MG63 (cell line): ENCODE data around the gene TAS2R60. TPM values are rescaled to one million over a fixed set of nuclear protein-coding genes. Genes with fewer than 3 reads are reported as not detected.
A peak's percentile ranks its signal among the peaks of the same experiment; 100 is the strongest.
"Not testable (repeated sequence)": the region's sequence is repeated elsewhere in the genome, so short reads cannot be mapped to it uniquely, and the experiment has no call there.

Experiments used
- DNase-seq: peaks from one replicate; pipeline ENCODE4 v3.0.0-alpha.2; 2020
- H3K27me3 ChIP-seq: fragments of 250-450 bp; sonication (Bioruptor Pico); 2 replicates; pipeline ENCODE4 v1.5.1; 2020; ENCODE audit warnings: mild to moderate bottlenecking, moderate library complexity
- H3K36me3 ChIP-seq: fragments of 250-450 bp; sonication (Bioruptor Pico); 2 replicates; pipeline ENCODE4 v1.5.1; 2020; ENCODE audit warnings: mild to moderate bottlenecking, moderate library complexity
- H3K4me3 ChIP-seq: fragments of 250-450 bp; sonication (Bioruptor Pico); 2 replicates; pipeline ENCODE4 v1.5.1; 2020; ENCODE audit warnings: mild to moderate bottlenecking, moderate library complexity
- H3K9me3 ChIP-seq: fragments of 250-450 bp; sonication (Bioruptor Pico); 2 replicates; pipeline ENCODE4 v1.5.1; 2020; ENCODE audit warnings: mild to moderate bottlenecking, moderate library complexity
- total RNA-seq: library from RNA; depleted of rRNA; stranded (reverse); fragments of >200 nt; shearing (Covaris generic); gene quantifications from 2 replicates; pipeline ENCODE4 v1.2.3, GENCODE V29; 2014; ENCODE audit warnings: low replicate concordance; rRNA removed

TAS2R60 gene
- total RNA-seq, 1 experiment from 2014 or later = not detected

- H3K27me3 ChIP-seq = no peaks in the 10 kb centered on the region
- H3K36me3 ChIP-seq = no peaks in the 10 kb centered on the region
- no peaks in the 10 kb centered on the region for H3K9me3 ChIP-seq
- DNase-seq = no peak
- H3K4me3 ChIP-seq = no peak overlapping the region
Observed at GRCh38 chr7:143484119-143484518, 40.9 kb downstream of the TAS2R60 start.

DNA sequence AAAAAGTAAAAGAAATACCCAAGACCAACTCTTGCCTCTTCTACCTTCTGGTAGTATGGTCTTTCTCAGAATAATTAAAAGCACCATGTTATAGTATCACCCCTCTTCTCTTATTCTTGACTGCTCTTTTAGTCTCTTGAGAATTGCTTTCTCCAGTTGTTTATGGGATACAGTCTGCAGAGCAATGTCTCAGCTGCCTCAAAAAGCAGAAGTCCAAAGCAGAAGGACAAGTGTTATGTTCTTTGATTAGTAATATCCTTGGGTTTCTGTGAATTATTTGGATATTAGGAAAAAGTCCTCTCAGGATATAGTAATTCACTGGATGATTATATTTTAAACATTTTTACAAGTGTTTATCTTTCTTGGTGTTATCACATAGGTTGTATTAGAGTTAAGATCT is 41.8 kb downstream of the TAS2R60 start:
- no peak overlapping the region for H3K4me3 ChIP-seq
- DNase-seq = no peak
- no peaks in the 10 kb centered on the region for H3K9me3 ChIP-seq
- H3K27me3 ChIP-seq = no peaks in the 10 kb centered on the region
- H3K36me3 ChIP-seq = no peaks in the 10 kb centered on the region

- peak; percentile 46 for DNase-seq
- no peak overlapping the region for H3K4me3 ChIP-seq
- no peaks in the 10 kb centered on the region for H3K36me3 ChIP-seq
- H3K27me3 ChIP-seq = no peaks in the 10 kb centered on the region
- no peaks in the 10 kb centered on the region for H3K9me3 ChIP-seq
Observed at GRCh38 chr7:143485500-143485899, 42.2 kb downstream of the TAS2R60 start.

DNA sequence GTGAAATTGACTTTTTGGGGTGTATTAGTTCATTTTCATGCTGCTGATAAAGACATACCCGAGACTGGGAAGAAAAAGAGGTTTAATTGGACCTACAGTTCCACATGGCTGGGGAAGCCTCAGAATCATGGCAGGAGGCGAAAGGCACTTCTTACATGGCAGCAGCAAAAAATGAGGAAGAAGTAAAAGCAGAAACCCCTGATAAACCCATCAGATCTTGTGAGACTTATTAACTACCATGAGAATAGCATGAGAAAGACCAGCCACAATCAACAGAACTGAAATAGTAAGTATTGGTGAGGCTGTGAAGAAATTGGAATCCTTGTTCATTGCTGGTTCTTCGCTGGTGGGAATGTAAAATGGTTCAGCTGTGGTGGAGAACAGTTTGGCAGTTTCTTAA is 43.0 kb downstream of the TAS2R60 start:
- H3K27me3 ChIP-seq, DNase-seq, H3K9me3 ChIP-seq, H3K36me3 ChIP-seq, H3K4me3 ChIP-seq: not testable (repeated sequence)

DNA sequence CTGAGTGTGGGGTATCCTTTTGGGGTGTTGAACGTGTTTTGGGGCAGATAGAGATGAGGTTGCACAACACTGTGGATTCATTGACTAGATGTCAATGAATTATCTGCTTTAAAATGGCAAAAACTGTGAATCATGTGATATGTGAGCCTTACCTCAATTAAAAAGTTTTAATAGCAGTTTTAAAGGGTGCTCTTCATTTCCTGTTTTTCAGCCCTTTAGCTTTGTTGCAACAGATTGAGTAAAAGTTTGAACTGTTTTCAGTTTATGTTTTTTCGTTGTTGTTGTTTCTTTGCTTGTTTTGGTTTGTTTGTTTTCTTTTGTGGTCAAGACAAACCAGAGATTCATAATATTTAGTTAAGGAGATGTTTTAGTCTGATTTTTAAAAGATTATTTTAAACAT is 43.8 kb downstream of the TAS2R60 start:
- no peaks in the 10 kb centered on the region for H3K9me3 ChIP-seq
- DNase-seq = no peak
- H3K36me3 ChIP-seq = no peaks in the 10 kb centered on the region
- H3K27me3 ChIP-seq = no peaks in the 10 kb centered on the region
- H3K4me3 ChIP-seq = no peak overlapping the region

GRCh38 chr7:143487566-143487965 is 44.3 kb downstream of the TAS2R60 start:
- Histone ChIP-seq H3K36me3 (no peaks in the 10 kb centered on the region), H3K4me3 (no peak overlapping the region), H3K9me3 (no peaks in the 10 kb centered on the region), H3K27me3 (no peaks in the 10 kb centered on the region)
- DNase-seq = peak; percentile 51

DNA sequence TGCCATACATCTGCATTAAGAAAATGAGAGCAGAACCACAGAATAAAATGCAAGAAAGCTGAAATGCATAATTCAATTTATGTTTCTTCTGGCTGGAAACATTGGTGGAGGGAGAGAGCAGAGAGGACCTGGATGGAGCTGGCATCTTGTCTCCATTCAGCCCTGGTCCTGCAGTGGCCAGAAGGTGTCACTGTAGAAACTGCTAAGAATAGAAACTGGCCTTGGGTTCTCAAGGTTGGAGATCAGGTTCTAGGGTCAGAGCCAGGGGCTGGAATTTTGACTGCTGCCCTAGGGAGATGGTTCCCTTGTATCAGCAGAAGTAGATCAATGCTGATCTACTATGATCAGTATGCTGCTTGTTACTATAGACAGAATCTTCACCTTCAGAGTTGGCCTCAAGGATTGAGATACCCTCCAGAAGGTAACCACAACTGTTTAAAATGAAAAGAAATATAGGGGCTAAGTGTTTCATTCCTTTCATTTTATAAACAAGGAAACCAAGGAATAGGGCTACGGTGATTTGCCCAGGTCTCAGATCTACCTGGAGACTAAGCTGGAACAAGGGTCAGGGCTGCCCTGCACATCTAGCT is 47.6 kb downstream of the TAS2R60 start:
- no peaks in the 10 kb centered on the region for H3K27me3 ChIP-seq
- H3K36me3 ChIP-seq = no peaks in the 10 kb centered on the region
- no peak overlapping the region for H3K4me3 ChIP-seq
- DNase-seq = peak; percentile 20
- H3K9me3 ChIP-seq = no peaks in the 10 kb centered on the region

GRCh38 chr7:143492043-143492471 is 48.8 kb downstream of the TAS2R60 start:
- DNase-seq = no peak
- Histone ChIP-seq H3K4me3 (no peak overlapping the region), H3K36me3 (no peaks in the 10 kb centered on the region), H3K9me3 (no peaks in the 10 kb centered on the region), H3K27me3 (no peaks in the 10 kb centered on the region)

DNA sequence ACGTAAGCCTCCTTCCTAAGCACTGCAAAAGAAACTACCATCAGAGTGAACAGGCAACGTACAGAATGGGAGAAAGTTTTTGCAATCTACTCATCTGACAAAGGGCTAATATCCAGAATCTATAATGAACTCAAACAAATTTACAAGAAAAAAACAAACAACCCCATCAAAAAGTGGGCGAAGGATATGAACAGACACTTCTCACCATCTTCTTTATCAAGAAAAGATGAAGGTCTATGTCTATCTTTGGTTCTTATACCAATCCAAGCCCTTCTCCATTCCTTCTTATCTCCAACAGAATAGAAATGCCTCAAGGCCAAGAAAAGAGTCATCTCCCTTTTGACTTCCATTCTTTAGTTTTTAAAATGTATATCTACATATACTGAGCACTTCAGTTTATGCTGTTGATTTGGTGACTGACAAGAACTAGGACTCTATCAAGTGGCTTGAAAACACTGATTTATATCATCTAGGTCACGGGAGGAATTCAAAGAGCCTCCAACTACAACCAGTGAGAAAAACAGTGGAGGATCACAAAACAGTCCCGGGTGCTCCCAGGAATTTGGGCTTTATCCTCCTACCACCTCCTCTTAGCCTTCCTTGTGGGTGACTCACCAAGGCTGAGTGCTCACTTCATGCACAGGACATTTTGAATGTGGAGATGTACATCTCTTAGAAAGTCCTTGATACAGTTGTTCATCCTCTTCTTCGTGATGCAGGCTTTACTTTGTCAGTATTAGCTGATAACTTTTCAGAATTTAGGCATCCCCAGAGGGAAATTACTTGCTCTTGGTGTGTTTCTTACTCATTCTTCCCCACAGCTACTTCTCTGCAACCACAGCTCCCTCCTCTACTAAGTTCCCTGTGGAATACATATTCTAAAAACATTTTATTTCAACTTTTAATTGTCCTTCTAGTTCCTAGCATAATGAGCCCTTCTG is 49.8 kb downstream of the TAS2R60 start:
- H3K4me3 ChIP-seq = no peak overlapping the region
- peak; percentile 9 for DNase-seq
- H3K27me3 ChIP-seq = no peaks in the 10 kb centered on the region
- H3K36me3 ChIP-seq = no peaks in the 10 kb centered on the region
- no peaks in the 10 kb centered on the region for H3K9me3 ChIP-seq

GRCh38 chr7:143493751-143494150 is 50.5 kb downstream of the TAS2R60 start:
- no peak for DNase-seq
- no peaks in the 10 kb centered on the region for H3K9me3 ChIP-seq
- H3K4me3 ChIP-seq = no peak overlapping the region
- H3K27me3 ChIP-seq = no peaks in the 10 kb centered on the region
- no peaks in the 10 kb centered on the region for H3K36me3 ChIP-seq

Other genes starting within 250 kb of the TAS2R60 start
- not detected in 2 replicates for gene TAS2R40, start 221.4 kb upstream of the TAS2R60 start, total RNA-seq
- 47.3 and 57.5 TPM in 2 replicates for gene GSTK1, start 180.0 kb upstream of the TAS2R60 start, total RNA-seq
- not detected in 2 replicates for gene TMEM139, start 158.5 kb upstream of the TAS2R60 start, total RNA-seq
- 4.7 and 5.8 TPM in 2 replicates for gene CASP2, start 155.1 kb upstream of the TAS2R60 start, total RNA-seq
- not detected in 2 replicates for gene CLCN1, start 127.3 kb upstream of the TAS2R60 start, total RNA-seq
- gene FAM131B, start 80.7 kb upstream of the TAS2R60 start, total RNA-seq = 0.63 and 0.84 TPM in 2 replicates
- gene ZYX, start 62.1 kb upstream of the TAS2R60 start, total RNA-seq = 30.9 and 49.3 TPM in 2 replicates
- gene EPHA1, start 34.6 kb upstream of the TAS2R60 start, total RNA-seq = not detected in 2 replicates
- not detected in 2 replicates for gene TAS2R41, start 34.4 kb downstream of the TAS2R60 start, total RNA-seq
- gene CTAGE15, start 128.3 kb downstream of the TAS2R60 start, total RNA-seq = not detected in 2 replicates
- gene TCAF2, start 177.5 kb downstream of the TAS2R60 start, total RNA-seq = 0.72 and 6.2 TPM in 2 replicates